Testis (tissue), 2 donors: ENCODE results near the gene LHX2.

Source experiments
- CTCF ChIP-seq, 3 experiments: fragments of 450-650 bp in 2 of 3; fragments of 200-600 bp in 1 of 3; sonication (generic) in 1 of 3; IDR thresholded peaks; one replicate each; pipeline ENCODE4 v1.5.1; 2016 to 2019; ENCODE audit warnings: antibody characterized with exemption in 3 of 3, mild to moderate bottlenecking in 2 of 3, moderate library complexity in 1 of 3
- POLR2A ChIP-seq: fragments of 450-650 bp; IDR thresholded peaks from one replicate; pipeline ENCODE4 v1.6.1; 2017; ENCODE audit warnings: antibody characterized with exemption, mild to moderate bottlenecking, moderate library complexity

GRCh38 chr9:124016175-124017050 is 4.8 kb downstream of the LHX2 start:
- TF ChIP-seq CTCF (IDR thresholded peaks at IDR 0.05), result no peak
- no peak for TF ChIP-seq POLR2A
